IMR-90 (cell line): ENCODE measurements around the gene SLC38A6.

ENCODE experiments used
- CHD1 ChIP-seq: IDR thresholded peaks from 2 replicates; pipeline ENCODE4 v1.6.1; 2012; ENCODE audit warnings: low read depth, low read length, improper control_type of control experiment
- MAFK ChIP-seq: IDR thresholded peaks from 2 replicates; pipeline ENCODE4 v1.6.1; 2012; ENCODE audit warnings: low read depth, low read length, improper control_type of control experiment
- MXI1 ChIP-seq: IDR thresholded peaks from 2 replicates; pipeline ENCODE4 v1.6.1; 2012; ENCODE audit warnings: low read depth, mild to moderate bottlenecking, low read length, moderate library complexity, borderline replicate concordance
- POLR2A ChIP-seq: IDR thresholded peaks from 2 replicates; pipeline ENCODE4 v1.6.1; 2012; ENCODE audit warnings: mild to moderate bottlenecking, low read depth, low read length
- RAD21 ChIP-seq: IDR thresholded peaks from 2 replicates; pipeline ENCODE4 v1.6.1; 2012; ENCODE audit warnings: low read length, improper control_type of control experiment
- RCOR1 ChIP-seq: IDR thresholded peaks from 2 replicates; pipeline ENCODE4 v1.6.1; 2012; ENCODE audit warnings: mild to moderate bottlenecking, low read length, improper control_type of control experiment; ENCODE audit not compliant: insufficient replicate concordance
- TF ChIP-seq, protein P1 (sequence below): conservative IDR thresholded peaks from 2 replicates; pipeline ENCODE4 v1.5.1; 2012; ENCODE audit warnings: mild to moderate bottlenecking, low read depth, low read length, improper control_type of control experiment
- TF ChIP-seq, protein P2 (sequence below): fragments of 150-350 bp; IDR thresholded peaks from 2 replicates; pipeline ENCODE4 v1.6.1; 2017; ENCODE audit warnings: mild to moderate bottlenecking, antibody characterized with exemption, low read length, low read depth

DNA sequence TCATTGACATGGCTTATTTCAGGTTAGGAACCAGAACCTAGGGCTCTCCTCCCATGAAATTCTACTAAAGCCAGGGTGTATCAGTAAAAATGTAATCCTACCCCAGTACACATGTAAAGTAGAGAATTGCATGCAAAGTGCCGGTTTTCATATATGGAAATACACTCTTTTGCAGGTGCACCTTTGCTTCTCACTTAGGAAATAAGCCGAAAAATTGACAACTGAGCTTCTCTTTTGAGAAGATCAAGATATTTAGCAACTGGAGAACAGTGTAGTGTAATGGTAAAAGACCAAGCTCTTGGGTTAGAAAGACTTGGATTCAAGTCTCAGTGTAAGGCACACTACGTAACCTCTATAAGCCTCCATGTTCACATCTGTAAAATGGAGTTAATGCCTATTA is 82.4 kb downstream of the SLC38A6 start:
- TF ChIP-seq, protein P1, sequence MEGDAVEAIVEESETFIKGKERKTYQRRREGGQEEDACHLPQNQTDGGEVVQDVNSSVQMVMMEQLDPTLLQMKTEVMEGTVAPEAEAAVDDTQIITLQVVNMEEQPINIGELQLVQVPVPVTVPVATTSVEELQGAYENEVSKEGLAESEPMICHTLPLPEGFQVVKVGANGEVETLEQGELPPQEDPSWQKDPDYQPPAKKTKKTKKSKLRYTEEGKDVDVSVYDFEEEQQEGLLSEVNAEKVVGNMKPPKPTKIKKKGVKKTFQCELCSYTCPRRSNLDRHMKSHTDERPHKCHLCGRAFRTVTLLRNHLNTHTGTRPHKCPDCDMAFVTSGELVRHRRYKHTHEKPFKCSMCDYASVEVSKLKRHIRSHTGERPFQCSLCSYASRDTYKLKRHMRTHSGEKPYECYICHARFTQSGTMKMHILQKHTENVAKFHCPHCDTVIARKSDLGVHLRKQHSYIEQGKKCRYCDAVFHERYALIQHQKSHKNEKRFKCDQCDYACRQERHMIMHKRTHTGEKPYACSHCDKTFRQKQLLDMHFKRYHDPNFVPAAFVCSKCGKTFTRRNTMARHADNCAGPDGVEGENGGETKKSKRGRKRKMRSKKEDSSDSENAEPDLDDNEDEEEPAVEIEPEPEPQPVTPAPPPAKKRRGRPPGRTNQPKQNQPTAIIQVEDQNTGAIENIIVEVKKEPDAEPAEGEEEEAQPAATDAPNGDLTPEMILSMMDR: no peak
- TF ChIP-seq POLR2A: no peak
- no peak for TF ChIP-seq CHD1
- TF ChIP-seq RCOR1: no peak
- TF ChIP-seq, protein P2, sequence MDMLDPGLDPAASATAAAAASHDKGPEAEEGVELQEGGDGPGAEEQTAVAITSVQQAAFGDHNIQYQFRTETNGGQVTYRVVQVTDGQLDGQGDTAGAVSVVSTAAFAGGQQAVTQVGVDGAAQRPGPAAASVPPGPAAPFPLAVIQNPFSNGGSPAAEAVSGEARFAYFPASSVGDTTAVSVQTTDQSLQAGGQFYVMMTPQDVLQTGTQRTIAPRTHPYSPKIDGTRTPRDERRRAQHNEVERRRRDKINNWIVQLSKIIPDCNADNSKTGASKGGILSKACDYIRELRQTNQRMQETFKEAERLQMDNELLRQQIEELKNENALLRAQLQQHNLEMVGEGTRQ: no peak
- TF ChIP-seq RAD21: no peak
- no peak for TF ChIP-seq MXI1
- TF ChIP-seq MAFK: no peak
